PC-3 (cell line): ENCODE results near the gene PACRG. TPM values are rescaled to one million over a fixed set of nuclear protein-coding genes. Genes with fewer than 3 reads are reported as not detected.
A peak's percentile ranks its signal among the peaks of the same experiment; 100 is the strongest.

Source experiments
- ATAC-seq: fragments of 200-7000 bp; cut with Tn5 transposase; 2 replicates; pipeline ENCODE4 v1.9.1; 2020; ENCODE audit warnings: mild to moderate bottlenecking, moderate library complexity
- BruUV-seq: library from RNA; stranded (reverse); fragments of 400-500 nt; replicated peaks from 2 replicates; lab custom pipeline; 2021; lab: Mats Ljungman, UMichigan
- CTCF ChIA-PET: fragments of 300-600 bp; sonication (Branson Sonifier 250); formaldehyde crosslinking; loops from one replicate; lab custom pipeline; 2022; ENCODE audit warnings: antibody characterized with exemption; lab: Charles Lee
- POLR2A ChIA-PET: fragments of 300-600 bp; sonication (Branson Sonifier 250); formaldehyde crosslinking; loops from one replicate; lab custom pipeline; 2022; ENCODE audit warnings: antibody characterized with exemption; ENCODE audit not compliant: unreplicated experiment; lab: Charles Lee
- DNase-seq: peaks from one replicate; pipeline ENCODE4 v3.0.0-alpha.2; 2015
- H2AFZ ChIP-seq: fragments of 300-600 bp; sonication (generic); 2 replicates; pipeline ENCODE4 v1.6.0; 2016; ENCODE audit warnings: antibody characterized with exemption, low read length
- H3F3A ChIP-seq: fragments of 300-600 bp; sonication (generic); one replicate; pipeline ENCODE4 v1.6.0; 2017; ENCODE audit warnings: antibody characterized with exemption, low read length, control low read depth, mild to moderate bottlenecking; ENCODE audit not compliant: unreplicated experiment
- H3K27ac ChIP-seq: fragments of 300-600 bp; sonication (generic); 2 replicates; pipeline ENCODE4 v1.5.1; 2016; ENCODE audit warnings: mild to moderate bottlenecking, low read length
- H3K27me3 ChIP-seq: fragments of 300-600 bp; sonication (generic); 2 replicates; pipeline ENCODE4 v1.6.1; 2016; ENCODE audit warnings: low read length, mixed read lengths
- H3K36me3 ChIP-seq: fragments of 300-600 bp; sonication (generic); 2 replicates; pipeline ENCODE4 v1.6.1; 2016; ENCODE audit warnings: low read depth, mixed run types, low read length, mixed read lengths
- H3K4me1 ChIP-seq: fragments of 300-600 bp; sonication (generic); 2 replicates; pipeline ENCODE4 v1.5.1; 2016; ENCODE audit warnings: low read length; ENCODE audit not compliant: insufficient read depth
- H3K4me2 ChIP-seq: fragments of 300-600 bp; sonication (generic); 2 replicates; pipeline ENCODE4 v1.6.0; 2016; ENCODE audit warnings: low read length
- H3K4me3 ChIP-seq: fragments of 300-600 bp; sonication (generic); 2 replicates; pipeline ENCODE4 v1.5.1; 2016; ENCODE audit warnings: mild to moderate bottlenecking, low read length, mixed read lengths
- H3K79me2 ChIP-seq: fragments of 300-600 bp; sonication (generic); 2 replicates; pipeline ENCODE4 v1.6.1; 2017; ENCODE audit warnings: low read length, mixed read lengths
- H3K9ac ChIP-seq: fragments of 300-600 bp; sonication (generic); 2 replicates; pipeline ENCODE4 v1.6.0; 2016; ENCODE audit warnings: mild to moderate bottlenecking, low read length
- H3K9me2 ChIP-seq: fragments of 300-600 bp; sonication (generic); replicated peaks from 2 replicates; pipeline ENCODE4 v1.6.1; 2016; ENCODE audit warnings: mixed run types, low read length, mixed read lengths
- H3K9me3 ChIP-seq: fragments of 300-600 bp; sonication (generic); 2 replicates; pipeline ENCODE4 v1.6.1; 2016; ENCODE audit warnings: low read length, mixed read lengths
- H4K20me1 ChIP-seq: fragments of 300-600 bp; sonication (generic); 2 replicates; pipeline ENCODE4 v1.6.1; 2016; ENCODE audit warnings: low read length, mixed read lengths
- CTCF ChIP-seq: fragments of 300-600 bp; sonication (generic); conservative IDR thresholded peaks from 2 replicates; pipeline ENCODE4 v1.5.1; 2017; ENCODE audit warnings: antibody characterized with exemption, low read depth, mild to moderate bottlenecking, low read length
- EZH2 ChIP-seq: fragments of 300-600 bp; sonication (generic); IDR thresholded peaks from one replicate; pipeline ENCODE4 v1.6.1; 2017; ENCODE audit warnings: antibody characterized with exemption, mild to moderate bottlenecking, low read length; ENCODE audit not compliant: unreplicated experiment
- EZH2phosphoT487 ChIP-seq: fragments of 300-600 bp; sonication (generic); IDR thresholded peaks from 2 replicates; pipeline ENCODE4 v1.6.1; 2018; ENCODE audit warnings: mild to moderate bottlenecking, antibody characterized with exemption, low read length, borderline replicate concordance
- intact Hi-C: fragments of 100-400 bp; cut with micrococcal nuclease; formaldehyde crosslinking; loops from 2 replicates; pipeline ENCODE4 v1.9.0; 2023
- total RNA-seq: library from RNA; depleted of rRNA; stranded (reverse); fragments of >200 nt; gene quantifications from 2 replicates; pipeline ENCODE4 v1.2.3, GENCODE V29; 2014

The PACRG gene
- total RNA-seq, 1 experiment from 2014 or later: not detected

- Histone ChIP-seq H3K4me3 (no peak overlapping the region), H3K9me2 (no peaks in the 10 kb centered on the region), H2AFZ (no peak overlapping the region), H3K79me2 (no peaks in the 10 kb centered on the region), H3F3A (no peaks in the 10 kb centered on the region), H3K9me3 (no peaks in the 10 kb centered on the region), H3K9ac (no peak overlapping the region), H3K27me3 (no peaks in the 10 kb centered on the region), H3K36me3 (no peaks in the 10 kb centered on the region), H3K4me2 (no peak overlapping the region), H4K20me1 (no peaks in the 10 kb centered on the region), H3K27ac (no peak overlapping the region), H3K4me1 (no peaks in the 10 kb centered on the region)
- no TSS peak for BruUV-seq
- intact Hi-C loops: no loop called here
- ATAC-seq: no peak
- CTCF ChIA-PET: no interaction called here
- POLR2A ChIA-PET: no interaction called here
- DNase-seq: no peak
- TF ChIP-seq EZH2: no peak
- no peak for TF ChIP-seq EZH2phosphoT487
- TF ChIP-seq CTCF: no peak
These were observed 498.5 kb downstream of the PACRG start for GRCh38 chr6:163226181-163226835.

GRCh38 chr6:163226836-163227485, 499.2 kb downstream of the PACRG start:
- DNase-seq (peak; percentile 2), ATAC-seq (no peak)
- H3K36me3 ChIP-seq: no peaks in the 10 kb centered on the region
- no peak overlapping the region for H3K9ac ChIP-seq
- H3K79me2 ChIP-seq: no peaks in the 10 kb centered on the region
- BruUV-seq: no TSS peak
- CTCF ChIA-PET: no interaction called here
- POLR2A ChIA-PET: no interaction called here
- H2AFZ ChIP-seq: no peak overlapping the region
- H3K4me1 ChIP-seq: no peaks in the 10 kb centered on the region
- H3K27me3 ChIP-seq: no peaks in the 10 kb centered on the region
- H3K9me3 ChIP-seq: no peaks in the 10 kb centered on the region
- H3F3A ChIP-seq: no peaks in the 10 kb centered on the region
- intact Hi-C loops: no loop called here
- no peaks in the 10 kb centered on the region for H4K20me1 ChIP-seq
- no peak overlapping the region for H3K27ac ChIP-seq
- no peak overlapping the region for H3K4me2 ChIP-seq
- TF ChIP-seq EZH2phosphoT487 (no peak), EZH2 (no peak), CTCF (no peak)
- no peak overlapping the region for H3K4me3 ChIP-seq
- no peaks in the 10 kb centered on the region for H3K9me2 ChIP-seq

GRCh38 chr6:163228041-163228440, 500.3 kb downstream of the PACRG start:
- Histone ChIP-seq H3K4me1 (no peaks in the 10 kb centered on the region), H3K27me3 (no peaks in the 10 kb centered on the region), H4K20me1 (no peaks in the 10 kb centered on the region), H3F3A (no peaks in the 10 kb centered on the region), H3K27ac (no peak overlapping the region), H3K9me3 (no peaks in the 10 kb centered on the region), H2AFZ (no peak overlapping the region), H3K9ac (no peak overlapping the region), H3K79me2 (no peaks in the 10 kb centered on the region), H3K9me2 (no peaks in the 10 kb centered on the region), H3K4me3 (no peak overlapping the region), H3K36me3 (no peaks in the 10 kb centered on the region), H3K4me2 (no peak overlapping the region)
- intact Hi-C loops: no loop called here
- BruUV-seq: no TSS peak
- DNase-seq: no peak
- ChIA-PET CTCF (no interaction called here), POLR2A (no interaction called here)
- TF ChIP-seq EZH2phosphoT487 (no peak), CTCF (no peak), EZH2 (no peak)
- no peak for ATAC-seq
